Measurements from ENCODE around the gene LAMB3.

DNA sequence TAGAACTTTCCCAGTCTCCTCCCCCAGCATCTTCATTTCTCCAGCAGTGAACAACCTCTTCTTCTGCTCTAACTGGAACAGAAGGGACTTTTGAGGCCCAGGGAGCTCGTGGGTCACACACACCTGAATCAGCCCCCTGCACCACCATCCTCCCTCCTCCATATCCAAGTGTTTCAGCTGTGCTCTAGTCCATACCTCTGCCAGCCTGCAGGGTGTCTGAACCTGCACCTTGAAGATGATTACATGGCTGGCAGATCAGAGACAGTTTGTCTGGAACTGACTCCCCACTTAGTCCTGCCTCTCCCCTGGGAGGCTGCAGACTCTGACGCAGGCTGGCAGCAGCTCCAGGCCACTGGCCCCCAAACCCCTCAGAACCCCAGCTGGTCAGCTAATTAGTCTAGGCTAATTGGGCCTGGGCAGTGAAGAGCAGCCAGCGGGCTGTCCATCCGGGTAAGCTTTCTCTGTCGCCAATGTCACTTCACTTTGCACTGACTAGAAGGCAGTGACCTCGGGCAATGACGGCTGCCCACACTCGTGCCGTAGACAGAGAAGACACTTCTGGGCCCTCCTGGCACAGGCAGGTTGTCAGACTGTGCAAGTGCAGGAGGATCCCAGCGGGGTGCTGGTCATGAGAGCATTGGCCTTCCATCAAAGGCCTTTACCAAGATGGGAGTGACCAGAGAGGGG, 56.5 kb downstream of the LAMB3 start:
- no peak for TF ChIP-seq EP300 (conservative IDR thresholded peaks at IDR 0.05; ENCODE audit: poor library complexity, severe bottlenecking)
- no peak for TF ChIP-seq SMC3 (conservative IDR thresholded peaks at IDR 0.05; ENCODE audit: poor library complexity)
